Chondrocyte (in vitro differentiated cells): ENCODE measurements around the gene NBPF12. TPM values are rescaled to one million over a fixed set of nuclear protein-coding genes. Genes with fewer than 3 reads are reported as not detected.
A peak's percentile ranks its signal among the peaks of the same experiment; 100 is the strongest.
"Not testable (repeated sequence)": the region's sequence is repeated elsewhere in the genome, so short reads cannot be mapped to it uniquely, and the experiment has no call there.

Experiments used
- DNase-seq: peaks from one replicate; pipeline ENCODE4 v3.0.0; 2021; ENCODE audit warnings: mixed read lengths, low spot score
- H3K27ac Mint-ChIP-seq: one replicate; pipeline ENCODE4 v1.8.0; 2021; ENCODE audit warnings: mild to moderate bottlenecking, moderate library complexity, mixed read lengths; ENCODE audit not compliant: unreplicated experiment
- H3K27me3 Mint-ChIP-seq: 2 replicates; pipeline ENCODE4 v1.8.0; 2021; ENCODE audit warnings: low read depth, mixed read lengths
- H3K36me3 Mint-ChIP-seq: 2 replicates; pipeline ENCODE4 v1.8.0; 2021; ENCODE audit warnings: low read depth, mixed read lengths
- H3K4me1 Mint-ChIP-seq: 2 replicates; pipeline ENCODE4 v1.8.0; 2021; ENCODE audit warnings: low read depth, mild to moderate bottlenecking, mixed read lengths
- H3K4me3 Mint-ChIP-seq: one replicate; pipeline ENCODE4 v1.8.0; 2021; ENCODE audit warnings: mild to moderate bottlenecking, moderate library complexity, mixed read lengths; ENCODE audit not compliant: unreplicated experiment
- H3K9me3 Mint-ChIP-seq: 2 replicates; pipeline ENCODE4 v1.8.0; 2021; ENCODE audit warnings: low read depth, mixed read lengths
- total RNA-seq: library from RNA; stranded (reverse); gene quantifications from 3 replicates; pipeline ENCODE4 v1.2.1, GENCODE V29; 2021
- TF ChIP-seq, protein P1 (sequence below): fragments of 200-600 bp; sonication (generic); IDR thresholded peaks from 2 replicates; pipeline ENCODE4 v1.5.0; 2021; ENCODE audit warnings: antibody characterized with exemption, mild to moderate bottlenecking, moderate library complexity

Gene NBPF12
- total RNA-seq, 1 donor from 2014 or later, result 9.5 TPM

DNA sequence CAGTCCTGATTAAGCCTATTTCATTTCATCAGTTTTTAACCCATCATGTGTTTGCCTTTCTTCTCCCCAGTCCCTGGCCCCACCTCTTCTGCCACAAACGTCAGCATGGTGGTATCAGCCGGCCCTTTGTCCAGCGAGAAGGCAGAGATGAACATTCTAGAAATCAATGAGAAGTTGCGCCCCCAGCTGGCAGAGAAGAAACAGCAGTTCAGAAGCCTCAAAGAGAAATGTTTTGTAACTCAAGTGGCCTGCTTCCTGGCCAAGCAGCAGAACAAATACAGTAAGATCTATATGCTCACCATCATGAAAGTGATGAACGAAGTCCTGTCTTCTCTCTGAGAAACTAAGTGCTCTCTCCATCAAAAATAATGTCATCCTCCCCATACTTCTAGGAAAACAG, 34.6 kb downstream of the NBPF12 start:
- not testable (repeated sequence) for H3K4me1 Mint-ChIP-seq, DNase-seq, H3K27ac Mint-ChIP-seq, H3K27me3 Mint-ChIP-seq, H3K9me3 Mint-ChIP-seq, H3K4me3 Mint-ChIP-seq, H3K36me3 Mint-ChIP-seq
- TF ChIP-seq, protein P1, sequence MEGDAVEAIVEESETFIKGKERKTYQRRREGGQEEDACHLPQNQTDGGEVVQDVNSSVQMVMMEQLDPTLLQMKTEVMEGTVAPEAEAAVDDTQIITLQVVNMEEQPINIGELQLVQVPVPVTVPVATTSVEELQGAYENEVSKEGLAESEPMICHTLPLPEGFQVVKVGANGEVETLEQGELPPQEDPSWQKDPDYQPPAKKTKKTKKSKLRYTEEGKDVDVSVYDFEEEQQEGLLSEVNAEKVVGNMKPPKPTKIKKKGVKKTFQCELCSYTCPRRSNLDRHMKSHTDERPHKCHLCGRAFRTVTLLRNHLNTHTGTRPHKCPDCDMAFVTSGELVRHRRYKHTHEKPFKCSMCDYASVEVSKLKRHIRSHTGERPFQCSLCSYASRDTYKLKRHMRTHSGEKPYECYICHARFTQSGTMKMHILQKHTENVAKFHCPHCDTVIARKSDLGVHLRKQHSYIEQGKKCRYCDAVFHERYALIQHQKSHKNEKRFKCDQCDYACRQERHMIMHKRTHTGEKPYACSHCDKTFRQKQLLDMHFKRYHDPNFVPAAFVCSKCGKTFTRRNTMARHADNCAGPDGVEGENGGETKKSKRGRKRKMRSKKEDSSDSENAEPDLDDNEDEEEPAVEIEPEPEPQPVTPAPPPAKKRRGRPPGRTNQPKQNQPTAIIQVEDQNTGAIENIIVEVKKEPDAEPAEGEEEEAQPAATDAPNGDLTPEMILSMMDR, result peak; percentile 45

DNA sequence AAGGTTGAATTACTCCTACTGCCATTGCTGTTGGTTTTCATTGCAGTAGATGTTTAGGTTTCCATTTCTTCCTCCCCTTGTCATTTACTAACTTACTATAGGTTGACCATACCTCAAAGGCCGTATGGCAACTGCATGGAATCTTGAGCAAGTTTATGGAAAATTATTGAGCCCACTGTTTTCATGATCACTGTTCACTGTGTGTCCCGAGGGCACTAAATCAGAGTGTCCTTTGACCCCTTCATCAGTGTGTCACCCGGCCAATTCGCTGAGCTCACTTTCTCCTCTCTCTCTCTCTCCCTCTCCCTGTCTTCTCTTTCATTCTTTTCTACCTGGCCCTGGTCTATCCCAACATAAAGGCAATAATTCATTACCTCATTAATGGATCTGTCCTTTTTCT, 47.7 kb downstream of the NBPF12 start:
- not testable (repeated sequence) for H3K4me3 Mint-ChIP-seq, H3K27ac Mint-ChIP-seq, H3K4me1 Mint-ChIP-seq, DNase-seq, H3K9me3 Mint-ChIP-seq, H3K36me3 Mint-ChIP-seq, H3K27me3 Mint-ChIP-seq

DNA sequence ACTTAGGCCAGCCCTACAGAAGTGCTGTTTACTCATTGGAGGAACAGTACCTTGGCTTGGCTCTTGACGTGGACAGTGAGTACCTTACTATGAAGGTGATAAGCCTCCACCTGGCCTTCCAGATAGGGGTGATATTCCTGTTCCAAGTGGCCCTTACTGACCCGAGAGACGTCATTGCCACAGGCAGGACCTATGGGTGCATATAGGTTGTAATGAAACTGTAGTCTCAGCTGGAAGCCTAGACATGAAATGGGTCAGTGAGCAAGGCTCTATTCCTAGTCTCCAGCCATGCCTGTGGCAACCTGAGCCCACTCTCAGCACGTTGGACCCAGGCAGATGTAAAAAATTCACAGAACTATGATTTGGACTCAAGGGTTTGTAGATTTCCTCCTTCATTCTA, 48.3 kb downstream of the NBPF12 start:
- H3K27ac Mint-ChIP-seq, H3K4me1 Mint-ChIP-seq, H3K27me3 Mint-ChIP-seq, H3K4me3 Mint-ChIP-seq, H3K9me3 Mint-ChIP-seq, H3K36me3 Mint-ChIP-seq, DNase-seq: not testable (repeated sequence)

DNA sequence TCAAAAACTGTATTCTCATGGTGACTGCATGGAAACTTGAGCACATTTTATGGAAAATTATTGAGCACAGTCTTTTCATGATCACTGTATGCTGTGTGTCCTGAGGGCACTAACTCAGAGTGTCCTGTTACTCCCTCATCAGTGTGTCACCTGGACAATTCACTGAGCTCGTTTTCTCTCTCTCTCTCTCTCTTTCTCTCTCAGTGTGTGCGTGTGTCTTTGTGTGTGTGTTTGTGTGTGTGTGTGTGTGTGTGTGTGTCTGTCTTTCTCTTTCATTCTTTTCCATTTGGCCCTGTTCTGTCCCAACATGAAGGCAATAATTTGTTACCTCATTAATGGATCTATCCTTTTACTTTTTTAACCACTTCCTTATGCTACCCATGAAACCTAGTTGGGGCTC, 49.4 kb downstream of the NBPF12 start:
- not testable (repeated sequence) for H3K27ac Mint-ChIP-seq, H3K36me3 Mint-ChIP-seq, H3K4me1 Mint-ChIP-seq, H3K27me3 Mint-ChIP-seq, H3K4me3 Mint-ChIP-seq, DNase-seq, H3K9me3 Mint-ChIP-seq

DNA sequence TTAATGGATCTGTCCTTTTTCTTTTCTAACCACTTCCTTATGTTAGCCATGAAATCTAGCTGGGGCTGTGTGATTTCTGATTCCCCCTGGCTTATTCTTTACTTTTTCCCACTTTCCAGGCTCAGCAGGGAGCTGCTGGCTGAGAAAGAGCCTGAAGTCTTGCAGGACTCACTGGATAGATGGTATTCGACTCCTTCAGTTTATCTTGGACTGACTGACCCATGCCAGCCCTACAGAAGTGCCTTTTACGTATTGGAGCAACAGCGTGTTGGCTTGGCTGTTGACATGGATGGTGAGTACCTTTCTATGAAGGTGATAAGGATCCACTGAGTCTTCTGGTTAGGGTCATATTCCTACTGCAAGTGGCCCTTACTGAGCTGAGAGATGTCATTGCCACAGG, 51.3 kb downstream of the NBPF12 start:
- peaks cover 13% of the 10 kb centered on the region for H3K36me3 Mint-ChIP-seq
- H3K4me3 Mint-ChIP-seq, DNase-seq, H3K4me1 Mint-ChIP-seq, H3K27me3 Mint-ChIP-seq, H3K9me3 Mint-ChIP-seq, H3K27ac Mint-ChIP-seq: not testable (repeated sequence)

DNA sequence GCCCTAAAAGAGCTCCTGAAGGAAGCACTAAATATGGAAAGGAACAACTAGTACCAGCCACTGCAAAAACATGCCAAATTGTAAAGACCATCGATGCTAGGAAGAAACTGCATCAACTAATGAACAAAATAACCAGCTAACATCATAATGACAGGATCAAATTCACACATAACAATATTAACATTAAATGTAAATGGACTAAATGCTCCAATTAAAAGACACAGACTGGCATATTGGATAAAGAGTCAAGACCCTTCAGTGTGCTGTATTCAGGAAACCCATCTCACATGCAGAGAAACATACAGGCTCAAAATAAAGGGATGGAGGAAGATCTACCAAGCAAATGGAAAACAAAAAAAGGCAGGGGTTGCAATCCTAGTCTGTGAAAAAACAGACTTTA, 70.4 kb downstream of the NBPF12 start:
- H3K9me3 Mint-ChIP-seq, result peaks cover 27% of the 10 kb centered on the region
- H3K4me1 Mint-ChIP-seq, H3K27me3 Mint-ChIP-seq, H3K36me3 Mint-ChIP-seq, H3K4me3 Mint-ChIP-seq, H3K27ac Mint-ChIP-seq, DNase-seq: not testable (repeated sequence)

DNA sequence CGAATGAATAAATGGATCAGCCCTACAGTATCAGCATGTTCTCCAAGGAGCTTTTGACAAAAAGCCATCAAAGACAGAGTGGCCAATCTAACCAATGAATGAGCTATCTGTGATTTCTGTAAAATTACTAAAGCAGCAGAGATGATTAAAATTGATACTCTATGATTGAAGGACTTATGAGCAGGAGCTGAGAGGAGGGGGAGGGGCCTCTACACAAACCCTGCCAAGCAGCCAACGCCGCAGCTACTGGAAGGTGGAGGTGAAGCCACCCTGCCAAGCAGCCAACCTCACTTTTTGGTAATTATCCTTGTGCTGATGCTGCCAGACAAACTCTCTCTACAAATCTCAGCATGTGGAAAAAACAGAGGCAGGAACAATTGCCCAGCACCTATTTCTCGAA, 88.9 kb downstream of the NBPF12 start:
- not testable (repeated sequence) for DNase-seq, H3K9me3 Mint-ChIP-seq, H3K4me3 Mint-ChIP-seq, H3K4me1 Mint-ChIP-seq, H3K36me3 Mint-ChIP-seq, H3K27ac Mint-ChIP-seq
- H3K27me3 Mint-ChIP-seq, result peaks cover 37% of the 10 kb centered on the region

DNA sequence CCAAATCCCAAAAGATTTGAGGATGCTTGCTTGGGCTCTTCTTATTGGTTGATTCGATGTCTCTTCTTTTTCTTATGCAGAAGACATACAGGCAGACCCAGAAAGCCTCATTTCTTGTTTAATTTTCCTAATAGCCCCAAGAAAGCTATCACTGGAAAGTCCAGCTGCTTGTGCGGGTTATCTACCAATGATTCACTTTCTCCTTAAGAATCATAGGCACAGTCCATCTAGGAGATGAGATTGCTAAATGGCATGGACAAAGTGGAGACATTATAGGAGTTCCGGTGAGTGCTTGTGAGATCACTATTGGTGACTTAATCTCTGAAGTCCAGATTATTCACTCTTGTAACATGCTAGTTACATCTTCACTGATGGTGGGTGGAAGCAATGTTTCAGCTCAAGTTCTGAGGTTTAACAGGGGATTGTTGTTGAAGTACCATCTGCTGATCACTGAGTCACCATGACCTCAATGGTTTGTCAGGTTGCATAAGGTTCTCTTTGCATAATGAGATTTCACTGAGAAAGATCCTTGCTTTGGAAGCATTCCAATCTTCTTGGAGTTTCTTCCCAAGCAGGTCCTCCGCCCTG, 92.0 kb downstream of the NBPF12 start:
- not testable (repeated sequence) for H3K4me1 Mint-ChIP-seq
- peaks cover 35% of the 10 kb centered on the region for H3K27me3 Mint-ChIP-seq

DNA sequence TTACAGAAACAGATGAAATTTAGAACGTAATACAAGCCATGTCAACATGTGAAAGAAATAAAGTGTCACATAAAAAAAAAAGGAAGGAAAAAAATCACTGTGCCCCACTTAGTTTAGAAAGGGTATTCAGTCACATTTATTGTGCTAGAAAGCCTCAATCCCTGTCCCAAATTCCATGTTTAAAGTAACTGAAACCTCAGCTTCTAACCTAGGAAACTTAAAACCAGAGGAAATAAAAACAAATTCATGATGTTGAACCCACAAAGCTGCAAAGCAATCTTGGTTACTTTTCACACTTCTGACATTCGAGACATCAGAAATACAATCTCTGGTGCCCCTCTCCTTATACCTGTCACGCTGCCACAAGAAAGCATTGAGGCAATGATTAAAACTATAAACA, 101.8 kb downstream of the NBPF12 start:
- H3K27me3 Mint-ChIP-seq, result peaks cover 20% of the 10 kb centered on the region
- no peaks in the 10 kb centered on the region for H3K4me1 Mint-ChIP-seq
- H3K4me3 Mint-ChIP-seq, result no peak overlapping the region
- DNase-seq, result no peak
- H3K36me3 Mint-ChIP-seq, result no peaks in the 10 kb centered on the region
- TF ChIP-seq, protein P1, result no peak
- H3K9me3 Mint-ChIP-seq, result no peaks in the 10 kb centered on the region
- no peak overlapping the region for H3K27ac Mint-ChIP-seq

More for the DNA sequence above, 92.0 kb downstream of the NBPF12 start:
- DNase-seq, H3K9me3 Mint-ChIP-seq, H3K4me3 Mint-ChIP-seq, H3K36me3 Mint-ChIP-seq, H3K27ac Mint-ChIP-seq: not testable (repeated sequence)

DNA sequence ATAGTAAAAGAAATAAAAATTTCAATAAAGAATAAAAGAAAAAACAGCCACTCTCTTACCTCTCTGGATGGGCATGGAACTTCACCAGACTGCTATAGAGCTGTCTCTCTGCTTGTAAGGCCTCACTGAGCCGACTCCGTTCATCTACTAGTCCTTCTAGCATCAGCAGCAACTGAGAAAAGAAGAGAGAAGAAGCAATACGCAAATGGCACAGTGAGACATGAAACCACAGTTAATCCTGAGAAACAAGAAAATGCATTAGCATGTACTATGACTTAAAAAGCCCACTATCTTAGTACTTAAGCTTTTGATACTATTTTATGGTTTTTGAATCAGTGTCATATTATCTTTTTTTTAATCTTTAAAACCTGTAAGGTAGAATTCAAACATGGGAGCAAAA, 104.8 kb downstream of the NBPF12 start:
- not testable (repeated sequence) for H3K27ac Mint-ChIP-seq, H3K4me1 Mint-ChIP-seq, H3K9me3 Mint-ChIP-seq, DNase-seq, H3K4me3 Mint-ChIP-seq, H3K36me3 Mint-ChIP-seq
- H3K27me3 Mint-ChIP-seq, result peaks cover 21% of the 10 kb centered on the region

DNA sequence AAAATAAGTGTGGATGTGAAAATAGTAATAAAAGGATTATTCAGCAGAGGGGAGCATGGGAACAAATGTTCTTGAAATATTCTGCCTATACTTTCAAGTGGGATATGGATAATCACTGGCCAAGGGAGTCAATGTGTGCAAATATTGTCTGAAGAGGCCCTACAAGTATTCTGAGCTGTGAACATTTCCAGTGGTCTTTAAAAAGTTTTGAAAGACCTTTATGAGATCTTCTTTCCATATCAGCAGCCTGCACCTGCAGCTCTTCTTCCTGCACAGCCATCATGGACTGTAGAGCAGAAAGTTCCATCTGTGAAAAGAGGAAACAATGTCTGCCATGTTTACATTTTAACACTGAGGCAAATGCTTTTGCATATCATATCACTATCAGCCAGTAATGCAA, 106.4 kb downstream of the NBPF12 start:
- not testable (repeated sequence) for H3K4me1 Mint-ChIP-seq, DNase-seq, H3K4me3 Mint-ChIP-seq, H3K9me3 Mint-ChIP-seq, H3K27ac Mint-ChIP-seq, H3K36me3 Mint-ChIP-seq
- peaks cover 19% of the 10 kb centered on the region for H3K27me3 Mint-ChIP-seq
